HEK293T (cell line): ENCODE data around the gene PANX2.

Source experiments
- BHLHE40 ChIP-seq: fragments of 450-650 bp; IDR thresholded peaks from 2 replicates; pipeline ENCODE4 v1.6.1; 2016; ENCODE audit warnings: mild to moderate bottlenecking, moderate library complexity, borderline replicate concordance
- CTBP1 ChIP-seq: fragments of 450-650 bp; IDR thresholded peaks from 2 replicates; pipeline ENCODE4 v1.6.1; 2016; ENCODE audit warnings: borderline replicate concordance
- ELF4 ChIP-seq: fragments of 450-650 bp; IDR thresholded peaks from 2 replicates; pipeline ENCODE4 v1.6.1; 2017; ENCODE audit warnings: antibody characterized with exemption
- FOXA1 ChIP-seq: fragments of 450-650 bp; IDR thresholded peaks from 2 replicates; pipeline ENCODE4 v1.6.1; 2016; ENCODE audit warnings: mild to moderate bottlenecking
- FOXK2 ChIP-seq: fragments of 450-650 bp; IDR thresholded peaks from 2 replicates; pipeline ENCODE4 v1.6.1; 2016; ENCODE audit warnings: mild to moderate bottlenecking
- FOXM1 ChIP-seq: fragments of 450-650 bp; IDR thresholded peaks from 2 replicates; pipeline ENCODE4 v1.6.1; 2017; ENCODE audit warnings: mild to moderate bottlenecking, borderline replicate concordance
- HDGF ChIP-seq: fragments of 450-650 bp; IDR thresholded peaks from 2 replicates; pipeline ENCODE4 v1.6.1; 2017; ENCODE audit warnings: antibody characterized with exemption, borderline replicate concordance
- LEF1 ChIP-seq: fragments of 450-650 bp; IDR thresholded peaks from 2 replicates; pipeline ENCODE4 v1.6.1; 2017; ENCODE audit warnings: mild to moderate bottlenecking, borderline replicate concordance
- SP1 ChIP-seq: fragments of 450-650 bp; IDR thresholded peaks from 2 replicates; pipeline ENCODE4 v1.6.1; 2017
- SUZ12 ChIP-seq: fragments of 450-650 bp; IDR thresholded peaks from 2 replicates; pipeline ENCODE4 v1.6.1; 2016; ENCODE audit warnings: mild to moderate bottlenecking
- TARDBP ChIP-seq: fragments of 450-650 bp; IDR thresholded peaks from 2 replicates; pipeline ENCODE4 v1.6.1; 2016
- ZNF384 ChIP-seq: fragments of 450-650 bp; IDR thresholded peaks from 2 replicates; pipeline ENCODE4 v1.6.1; 2016
- TF ChIP-seq, protein P1 (sequence below): fragments of 450-650 bp; IDR thresholded peaks from 2 replicates; pipeline ENCODE4 v1.6.1; 2016

DNA sequence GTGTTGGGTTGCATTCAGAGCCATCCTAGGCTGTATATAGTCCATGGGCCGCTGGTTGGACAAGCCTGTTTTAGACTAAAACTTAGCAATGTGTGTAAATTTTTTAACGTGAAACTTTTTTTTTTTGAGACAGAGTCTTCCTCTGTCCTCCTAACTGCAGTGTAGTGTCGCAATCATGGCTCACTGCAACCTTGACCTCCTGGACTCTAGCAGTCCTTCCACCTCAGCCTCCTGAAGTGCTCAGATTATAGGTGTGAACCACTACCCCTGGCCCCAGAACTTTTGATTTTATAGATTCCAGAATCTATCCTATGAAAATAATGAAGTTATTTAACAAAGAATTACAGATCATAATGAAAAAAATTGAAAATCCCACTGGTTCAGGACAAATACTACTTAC, 29.9 kb upstream of the PANX2 start:
- TF ChIP-seq ZNF384: no peak
- no peak for TF ChIP-seq FOXA1
- no peak for TF ChIP-seq LEF1
- TF ChIP-seq BHLHE40: no peak
- no peak for TF ChIP-seq SP1
- no peak for TF ChIP-seq SUZ12
- no peak for TF ChIP-seq CTBP1
- TF ChIP-seq HDGF: no peak
- TF ChIP-seq, protein P1, sequence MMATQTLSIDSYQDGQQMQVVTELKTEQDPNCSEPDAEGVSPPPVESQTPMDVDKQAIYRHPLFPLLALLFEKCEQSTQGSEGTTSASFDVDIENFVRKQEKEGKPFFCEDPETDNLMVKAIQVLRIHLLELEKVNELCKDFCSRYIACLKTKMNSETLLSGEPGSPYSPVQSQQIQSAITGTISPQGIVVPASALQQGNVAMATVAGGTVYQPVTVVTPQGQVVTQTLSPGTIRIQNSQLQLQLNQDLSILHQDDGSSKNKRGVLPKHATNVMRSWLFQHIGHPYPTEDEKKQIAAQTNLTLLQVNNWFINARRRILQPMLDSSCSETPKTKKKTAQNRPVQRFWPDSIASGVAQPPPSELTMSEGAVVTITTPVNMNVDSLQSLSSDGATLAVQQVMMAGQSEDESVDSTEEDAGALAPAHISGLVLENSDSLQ: no peak
- TF ChIP-seq FOXM1: no peak
- no peak for TF ChIP-seq FOXK2
- TF ChIP-seq TARDBP: no peak
- TF ChIP-seq ELF4: no peak
